Stomach smooth muscle (tissue), 2 donors: ENCODE results near the gene CD1B.
"Not testable (repeated sequence)": the region's sequence is repeated elsewhere in the genome, so short reads cannot be mapped to it uniquely, and the experiment has no call there.

ENCODE experiments used
- H3K27ac ChIP-seq: one replicate; pipeline ENCODE4 v1.7.0; 2013; ENCODE audit warnings: mild to moderate bottlenecking, low read length, inconsistent platforms
- H3K27me3 ChIP-seq, 2 donors: one replicate each; pipeline ENCODE4 v1.7.0; 2013; ENCODE audit warnings: low read length in 2 of 2; ENCODE audit not compliant: insufficient read depth in 2 of 2, control insufficient read depth in 1 of 2
- H3K36me3 ChIP-seq, 2 donors: one replicate each; pipeline ENCODE4 v1.7.0; 2013; ENCODE audit warnings: low read length in 2 of 2; ENCODE audit not compliant: control insufficient read depth in 2 of 2, insufficient read depth in 2 of 2
- H3K4me1 ChIP-seq: one replicate; pipeline ENCODE4 v1.7.0; 2013; ENCODE audit warnings: low read length; ENCODE audit not compliant: control insufficient read depth, insufficient read depth
- H3K4me3 ChIP-seq, 2 donors: one replicate each; pipeline ENCODE4 v1.7.0; 2013; ENCODE audit warnings: low read length in 2 of 2
- H3K9ac ChIP-seq, 2 donors: one replicate each; pipeline ENCODE4 v1.7.0; 2013; ENCODE audit warnings: low read length in 2 of 2, mild to moderate bottlenecking in 1 of 2
- H3K9me3 ChIP-seq, 2 donors: one replicate each; pipeline ENCODE4 v1.7.0; 2013; ENCODE audit warnings: low read length in 2 of 2; ENCODE audit not compliant: control insufficient read depth in 2 of 2
- donor health status: healthy.
- donor health status: Pancreatic carcinoma.

The CD1B gene

DNA sequence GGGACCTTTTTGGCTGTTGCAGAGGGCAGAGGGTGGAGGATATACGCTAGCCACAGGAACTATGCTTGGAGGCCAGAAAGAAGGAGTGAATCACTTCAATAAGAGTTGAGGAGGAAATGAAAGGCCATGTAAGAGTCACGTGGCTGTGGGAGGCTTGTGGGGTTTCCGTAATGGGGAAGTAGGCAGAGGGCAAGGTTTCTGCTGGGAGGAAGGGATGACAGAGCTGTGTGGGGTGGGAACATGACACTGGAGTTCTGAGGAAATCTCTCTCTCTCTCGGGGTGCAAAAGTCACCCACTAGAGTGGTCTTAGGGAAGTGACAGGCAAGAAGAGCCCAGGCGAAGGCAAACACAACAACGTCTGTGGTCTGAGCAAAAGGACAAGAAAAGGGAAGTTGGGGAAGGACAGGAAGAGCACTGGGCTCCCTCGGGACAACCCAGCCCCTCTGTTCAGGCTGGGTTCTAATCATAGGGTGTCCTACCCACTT lies 45.5 kb downstream of the CD1B start:
- H3K36me3 ChIP-seq: no peaks in the 10 kb centered on the region
- H3K27ac ChIP-seq: no peak overlapping the region
- no peaks in the 10 kb centered on the region for H3K4me1 ChIP-seq
- no peak overlapping the region for H3K4me3 ChIP-seq
- no peak overlapping the region for H3K9ac ChIP-seq
- H3K27me3 ChIP-seq: no peaks in the 10 kb centered on the region
- no peaks in the 10 kb centered on the region for H3K9me3 ChIP-seq

DNA sequence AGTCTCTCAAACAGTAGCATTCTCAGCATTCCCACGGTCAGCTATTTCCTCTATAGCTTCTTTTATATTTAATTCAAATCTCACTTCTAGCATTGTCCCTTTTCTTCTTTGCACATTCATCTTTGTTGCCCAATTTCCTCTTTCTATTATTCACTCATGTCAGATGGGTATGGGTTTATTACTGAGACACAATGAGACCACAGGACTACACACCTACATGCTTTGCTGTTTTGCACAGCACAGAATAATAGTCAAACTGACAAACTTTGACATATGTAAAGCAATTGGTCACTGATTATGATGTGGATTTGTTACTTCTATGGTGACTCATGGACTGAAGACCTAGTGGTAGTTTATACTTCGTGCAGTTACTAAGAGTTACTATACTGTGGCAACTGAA lies 47.4 kb downstream of the CD1B start:
- Histone ChIP-seq H3K9me3 (no peaks in the 10 kb centered on the region), H3K36me3 (no peaks in the 10 kb centered on the region), H3K9ac (no peak overlapping the region), H3K4me1 (no peaks in the 10 kb centered on the region), H3K27me3 (no peaks in the 10 kb centered on the region), H3K27ac (no peak overlapping the region), H3K4me3 (no peak overlapping the region)

DNA sequence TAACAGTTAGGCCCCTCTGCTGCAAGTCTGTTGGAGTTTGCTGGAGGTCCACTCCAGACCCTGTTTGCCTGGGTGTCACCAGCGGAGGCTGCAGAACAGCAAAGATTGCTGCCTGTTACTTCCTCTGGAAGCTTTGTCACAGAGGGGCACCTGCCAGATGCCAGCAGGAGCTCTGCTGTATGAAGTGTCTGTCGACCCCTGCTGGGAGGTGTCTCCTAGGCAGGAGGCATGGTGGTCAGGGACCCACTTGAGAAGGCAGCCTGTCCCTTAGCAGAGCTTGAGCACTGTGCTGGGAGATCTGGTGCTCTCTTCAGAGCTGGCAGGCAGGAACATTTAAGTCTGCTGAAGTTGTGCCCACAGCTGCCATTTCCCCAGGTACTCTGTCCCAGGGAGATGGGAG lies 48.9 kb downstream of the CD1B start:
- not testable (repeated sequence) for H3K27ac ChIP-seq, H3K27me3 ChIP-seq, H3K9me3 ChIP-seq, H3K9ac ChIP-seq, H3K4me1 ChIP-seq, H3K4me3 ChIP-seq, H3K36me3 ChIP-seq
